GM21367 (cell line): ENCODE results near the gene MBP.

Experiments
- ATAC-seq: cut with Tn5 transposase; IDR thresholded peaks from one replicate; pipeline ENCODE4 v1.9.1; 2021; ENCODE audit not compliant: unreplicated experiment

MBP gene

GRCh38 chr18:77135339-77136075, 2.9 kb upstream of the MBP start:
- no peak for ATAC-seq

DNA sequence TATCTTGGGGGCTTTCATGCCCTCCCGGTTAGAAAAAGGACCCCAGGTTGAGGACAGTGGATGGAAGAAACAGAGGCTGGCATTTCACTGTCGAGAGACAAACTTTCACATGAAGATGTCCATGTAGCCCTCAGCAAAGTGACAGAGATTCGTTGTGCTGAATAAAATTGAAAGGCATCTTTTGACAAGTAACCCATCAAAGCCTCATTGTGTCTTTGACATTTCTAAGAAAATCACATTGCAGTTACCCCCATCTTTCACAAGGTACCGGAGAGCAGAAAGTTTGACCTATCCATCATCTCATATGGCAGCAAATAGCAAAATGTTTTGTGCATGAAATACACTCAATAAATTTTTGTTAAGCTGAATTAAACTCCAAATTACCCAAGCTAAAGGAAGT, 2.0 kb upstream of the MBP start:
- no peak for ATAC-seq

- ATAC-seq = peak; percentile 27
Measured at GRCh38 chr18:77133835-77134496, 1.4 kb upstream of the MBP start.

GRCh38 chr18:77133051-77133834, 660 bp upstream of the MBP start:
- ATAC-seq = no peak

GRCh38 chr18:77131652-77132368, 773 bp downstream of the MBP start:
- peak; percentile 39 for ATAC-seq

DNA sequence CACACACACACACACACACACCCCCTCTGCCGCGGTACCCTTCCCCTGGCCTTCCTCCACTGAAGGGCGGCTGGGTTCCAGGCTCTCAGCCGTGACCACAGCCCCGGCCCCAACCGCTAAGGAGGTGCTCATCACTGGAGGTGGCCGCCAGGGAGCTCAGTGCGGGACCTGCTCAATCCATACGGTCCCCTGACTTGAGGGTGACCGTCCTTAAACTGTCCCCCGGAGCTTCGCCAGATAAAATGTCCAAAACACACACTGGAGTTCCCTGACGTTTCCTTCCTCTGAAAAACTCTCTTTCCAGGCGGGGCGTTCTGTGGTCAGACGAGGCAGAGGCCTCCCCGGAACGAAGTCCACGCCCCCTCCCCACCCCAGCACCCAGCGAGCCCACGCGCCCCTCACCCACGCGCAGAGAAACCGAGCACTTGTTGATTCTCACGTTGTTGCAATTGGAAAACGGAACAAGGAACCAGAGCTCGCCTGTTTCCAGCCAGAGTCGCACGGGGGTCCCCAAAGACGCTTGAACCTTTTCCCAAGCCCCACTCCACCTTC, 1.4 kb downstream of the MBP start:
- ATAC-seq = no peak

DNA sequence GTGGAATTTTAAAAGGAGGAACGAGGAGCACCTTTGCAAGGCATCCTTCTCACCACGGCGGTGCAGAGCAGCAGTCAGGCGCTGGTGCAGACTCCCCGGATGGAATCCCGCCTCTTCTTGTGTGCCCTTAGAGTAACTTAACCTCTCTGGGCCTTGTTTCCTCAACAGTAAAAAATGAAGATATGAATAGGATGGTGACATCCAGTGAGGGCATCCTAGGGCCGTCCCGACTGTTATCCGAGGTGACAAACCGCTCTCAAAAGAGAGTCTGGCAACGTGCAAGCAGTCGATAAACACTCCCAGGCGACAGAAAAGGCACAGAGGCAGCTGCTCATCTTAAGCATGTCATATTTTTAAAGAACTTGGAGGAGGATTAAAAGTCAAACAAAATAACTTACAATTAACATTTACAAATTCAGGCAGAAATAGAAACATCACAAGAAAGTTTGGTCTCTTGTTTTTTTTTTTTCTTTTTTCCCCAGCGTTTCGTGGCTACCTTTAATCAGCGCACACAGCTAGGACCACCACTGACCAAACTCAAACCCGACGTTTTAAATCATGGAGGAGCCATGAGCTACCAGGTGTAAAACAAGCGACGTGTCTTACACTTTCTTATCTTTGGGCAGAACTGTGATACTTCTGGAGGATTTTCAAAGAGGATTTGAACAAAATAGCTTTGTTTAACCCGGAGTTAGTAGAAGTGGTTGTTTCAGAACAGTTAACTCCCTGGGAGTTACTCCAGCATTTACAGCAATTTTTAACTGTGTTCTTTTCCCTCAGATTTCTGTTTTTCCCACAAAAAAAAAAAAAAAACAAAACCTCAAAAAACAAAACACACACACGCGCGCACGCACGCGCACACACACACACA, 2.1 kb downstream of the MBP start:
- ATAC-seq = no peak

GRCh38 chr18:77129150-77129551, 3.4 kb downstream of the MBP start:
- no peak for ATAC-seq

GRCh38 chr18:77127769-77128671, 4.6 kb downstream of the MBP start:
- peak; percentile 29 for ATAC-seq

- peak; percentile 47 for ATAC-seq
Measured at GRCh38 chr18:77124452-77124922, 8.1 kb downstream of the MBP start.

DNA sequence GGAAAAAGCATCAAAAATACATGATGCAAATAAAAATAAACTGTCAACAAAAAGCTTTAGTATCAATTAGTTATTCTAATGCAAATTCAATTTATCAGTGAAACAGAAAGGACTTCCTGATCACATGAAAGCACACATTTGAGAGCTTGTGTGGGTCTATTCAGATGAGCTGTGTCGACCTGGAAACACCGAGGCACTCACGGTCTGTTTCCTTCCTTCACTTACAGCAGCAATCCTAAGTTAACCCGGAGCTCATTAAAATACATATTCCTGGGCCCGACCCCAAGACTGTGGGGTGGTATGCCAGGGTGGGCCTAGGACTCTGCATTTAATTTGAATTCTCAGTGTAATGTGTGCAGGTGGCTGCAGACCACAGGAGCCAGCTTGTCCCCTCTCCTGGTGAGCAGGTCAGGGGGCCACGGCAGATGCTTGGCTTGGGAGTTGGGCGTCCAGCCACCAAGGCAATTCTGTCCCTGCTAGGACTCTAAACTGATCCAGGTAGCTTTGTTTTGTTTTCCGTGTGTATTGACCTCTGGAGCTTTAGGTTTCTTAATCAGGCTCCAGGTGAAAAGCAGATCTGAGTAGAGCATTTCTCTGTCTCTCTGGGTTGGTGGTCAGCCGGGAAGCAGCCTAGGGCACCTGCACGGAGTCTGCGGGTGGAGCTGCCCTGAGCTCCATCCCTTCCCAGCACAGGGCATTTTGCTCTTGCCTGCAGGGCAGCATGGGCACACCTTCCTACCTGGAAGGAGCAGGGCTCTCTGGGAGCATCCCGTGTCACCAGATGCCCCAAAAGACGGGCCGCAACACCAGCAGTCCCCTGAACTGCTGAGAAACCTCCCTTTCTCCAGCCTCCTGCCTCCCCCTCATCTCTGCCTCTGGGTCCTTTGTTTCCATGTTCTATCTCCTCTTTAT, 9.0 kb downstream of the MBP start:
- ATAC-seq = no peak

- no peak for ATAC-seq
Measured at GRCh38 chr18:77121523-77121922, 11.1 kb downstream of the MBP start.

GRCh38 chr18:77119851-77120491, 12.6 kb downstream of the MBP start:
- no peak for ATAC-seq

- ATAC-seq = no peak
Measured at GRCh38 chr18:77119101-77119850, 13.3 kb downstream of the MBP start.

DNA sequence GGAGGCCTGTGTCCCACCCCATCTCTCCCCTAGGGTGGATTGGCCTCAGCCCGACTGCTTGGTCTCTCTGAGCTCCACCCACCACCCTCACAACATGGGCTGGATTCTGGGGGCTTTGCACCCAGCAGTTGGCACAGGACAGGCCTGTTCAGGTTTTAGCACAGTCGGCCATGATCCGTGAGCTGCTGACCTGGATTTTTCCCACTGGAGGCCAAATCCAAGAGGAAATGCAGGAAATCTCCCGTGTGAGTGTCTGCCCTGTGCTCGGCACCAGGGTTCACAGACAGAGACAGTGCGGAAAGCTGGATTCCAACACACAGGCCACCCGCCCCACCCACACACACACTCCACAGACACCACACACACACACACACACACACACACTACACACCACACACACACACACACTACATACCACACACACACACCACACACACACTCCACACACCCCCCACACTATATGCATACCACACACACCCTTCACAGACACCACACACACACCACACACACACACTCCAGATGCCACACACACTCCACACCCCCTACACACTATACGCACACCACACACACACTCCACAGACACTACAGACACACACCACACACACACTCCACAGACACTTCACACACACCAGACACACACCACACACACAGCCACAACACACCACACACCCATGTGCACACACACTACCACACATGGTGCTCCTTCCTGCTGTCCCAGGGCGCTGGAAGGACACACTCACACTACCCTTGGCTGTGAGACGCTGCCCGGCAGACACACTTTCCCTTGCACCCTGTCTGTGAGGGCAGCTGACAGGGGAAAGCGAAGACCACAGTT, 14.1 kb downstream of the MBP start:
- no peak for ATAC-seq
